AG04449 (cell line): ENCODE measurements around the gene HOXA11.

Experiments used
- CTCF ChIA-PET: fragments of 350-600 bp; formaldehyde crosslinking; extraction: SDS; loops from one replicate; lab custom pipeline; 2021; ENCODE audit warnings: antibody characterized with exemption; lab: Yijun Ruan, JAX
- POLR2A ChIA-PET: fragments of 400-600, 350-600 bp; formaldehyde crosslinking; extraction: SDS; loops from one replicate; lab custom pipeline; 2020; ENCODE audit warnings: antibody characterized with exemption, inconsistent platforms; lab: Yijun Ruan, JAX
- DNase-seq: peaks from one replicate; pipeline ENCODE4 v3.0.0-alpha.2; 2010; ENCODE audit warnings: low read depth, low spot score
- H3K4me3 ChIP-seq: 2 replicates; pipeline ENCODE4 v1.5.1; 2011; ENCODE audit warnings: low read depth, mild to moderate bottlenecking, control low read depth, low read length
- CTCF ChIP-seq: IDR thresholded peaks from one replicate; pipeline ENCODE4 v1.5.1; 2011; ENCODE audit warnings: mild to moderate bottlenecking, moderate library complexity, low read length, control low read depth, inconsistent platforms; ENCODE audit not compliant: insufficient read depth; ENCODE audit errors: missing control alignments

Gene HOXA11

GRCh38 chr7:27202862-27203134 is 17.8 kb upstream of the HOXA11 start:
- ChIA-PET CTCF (interaction anchor here (0.8 to 2.3 kb wide), 3 partner anchors 8 to 715 kb away, joined by 3 to 11 read pairs (median 5); no protein-coding TSS in a partner anchor), POLR2A (no interaction called here)
- H3K4me3 ChIP-seq: no peak overlapping the region
- TF ChIP-seq CTCF: no peak
- no peak for DNase-seq

DNA sequence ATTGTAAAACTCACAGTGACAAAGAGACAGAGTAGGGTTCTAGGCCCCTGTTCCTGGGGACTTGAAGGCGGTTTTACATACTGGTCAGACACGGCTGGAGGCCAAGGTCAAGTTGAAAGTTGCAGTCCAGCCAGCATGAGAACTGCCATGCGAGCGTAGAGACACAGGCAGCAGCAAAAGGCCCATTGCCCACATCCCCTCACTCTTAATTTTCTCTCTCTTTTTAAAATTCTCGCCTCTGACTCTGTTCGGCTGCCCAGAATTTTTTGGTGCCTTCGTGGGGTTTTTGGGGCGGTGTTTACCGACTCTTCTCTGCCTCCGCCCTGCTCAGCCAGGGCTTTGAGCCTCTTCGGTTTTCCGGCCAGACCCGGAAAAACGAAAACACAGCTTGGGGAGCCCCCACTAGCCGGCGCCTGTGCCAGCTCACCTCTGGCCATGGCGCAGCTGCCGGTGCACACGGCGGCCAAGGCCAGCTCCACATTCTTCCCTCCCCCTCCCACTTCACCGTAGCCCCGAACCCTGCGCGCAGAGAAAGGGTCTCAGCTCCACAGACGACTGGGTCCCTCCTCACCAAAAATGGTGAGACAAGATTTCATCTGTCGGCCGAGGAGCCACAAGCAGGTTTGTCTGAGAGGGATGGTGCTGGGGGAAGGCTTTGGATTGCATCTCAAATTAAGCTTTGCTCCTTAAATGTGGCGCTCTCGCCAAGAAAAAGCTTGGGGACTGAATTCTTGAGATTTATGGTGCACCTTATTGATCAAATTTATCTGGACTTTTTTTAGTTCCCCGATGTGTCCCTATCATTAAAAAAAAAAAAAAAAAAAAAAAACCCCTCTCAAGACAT is 17.2 kb upstream of the HOXA11 start:
- no peak for DNase-seq
- CTCF ChIA-PET: interaction anchor here (0.8 to 2.3 kb wide), 3 partner anchors 9 to 716 kb away, joined by 3 to 11 read pairs (median 5); no protein-coding TSS in a partner anchor
- TF ChIP-seq CTCF: no peak
- no peak overlapping the region for H3K4me3 ChIP-seq
- POLR2A ChIA-PET: no interaction called here

DNA sequence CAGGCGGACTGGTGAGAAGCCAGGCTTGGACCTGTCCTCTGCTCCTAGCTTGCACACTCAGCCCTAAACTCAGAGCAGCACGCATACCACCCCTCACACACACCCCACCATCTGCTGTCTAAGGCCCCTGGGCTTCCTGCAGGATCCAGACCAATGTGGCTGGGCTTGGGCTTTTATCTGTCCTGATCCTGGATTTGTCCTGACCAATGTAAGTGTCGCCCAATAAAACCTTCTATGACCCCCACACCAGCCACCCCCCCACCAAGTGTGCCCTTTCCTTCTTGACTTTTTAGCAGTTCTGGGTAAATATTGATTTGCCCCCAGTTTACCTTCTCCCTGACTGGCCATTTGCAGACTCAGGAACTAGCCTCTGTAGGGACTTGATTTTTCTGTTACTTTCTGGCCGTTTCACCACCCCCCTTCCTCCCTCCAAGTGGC is 16.6 kb upstream of the HOXA11 start:
- no peak for TF ChIP-seq CTCF
- POLR2A ChIA-PET: no interaction called here
- H3K4me3 ChIP-seq: no peak overlapping the region
- CTCF ChIA-PET: interaction anchor here (2.3 kb wide), 1 partner anchor 10 kb away, joined by 11 read pairs; no protein-coding TSS in a partner anchor
- DNase-seq: no peak

GRCh38 chr7:27200761-27201579 is 15.9 kb upstream of the HOXA11 start:
- ChIA-PET POLR2A (interaction anchor here (1.0 kb wide), 1 partner anchor 461 kb away, joined by 3 read pairs; no protein-coding TSS in a partner anchor), CTCF (interaction anchor here (2.2 to 2.3 kb wide), 2 partner anchors 10 kb away, joined by 11 to 14 read pairs; no protein-coding TSS in a partner anchor)
- DNase-seq: no peak
- TF ChIP-seq CTCF: no peak
- H3K4me3 ChIP-seq: peak overlapping the region; percentile 46

DNA sequence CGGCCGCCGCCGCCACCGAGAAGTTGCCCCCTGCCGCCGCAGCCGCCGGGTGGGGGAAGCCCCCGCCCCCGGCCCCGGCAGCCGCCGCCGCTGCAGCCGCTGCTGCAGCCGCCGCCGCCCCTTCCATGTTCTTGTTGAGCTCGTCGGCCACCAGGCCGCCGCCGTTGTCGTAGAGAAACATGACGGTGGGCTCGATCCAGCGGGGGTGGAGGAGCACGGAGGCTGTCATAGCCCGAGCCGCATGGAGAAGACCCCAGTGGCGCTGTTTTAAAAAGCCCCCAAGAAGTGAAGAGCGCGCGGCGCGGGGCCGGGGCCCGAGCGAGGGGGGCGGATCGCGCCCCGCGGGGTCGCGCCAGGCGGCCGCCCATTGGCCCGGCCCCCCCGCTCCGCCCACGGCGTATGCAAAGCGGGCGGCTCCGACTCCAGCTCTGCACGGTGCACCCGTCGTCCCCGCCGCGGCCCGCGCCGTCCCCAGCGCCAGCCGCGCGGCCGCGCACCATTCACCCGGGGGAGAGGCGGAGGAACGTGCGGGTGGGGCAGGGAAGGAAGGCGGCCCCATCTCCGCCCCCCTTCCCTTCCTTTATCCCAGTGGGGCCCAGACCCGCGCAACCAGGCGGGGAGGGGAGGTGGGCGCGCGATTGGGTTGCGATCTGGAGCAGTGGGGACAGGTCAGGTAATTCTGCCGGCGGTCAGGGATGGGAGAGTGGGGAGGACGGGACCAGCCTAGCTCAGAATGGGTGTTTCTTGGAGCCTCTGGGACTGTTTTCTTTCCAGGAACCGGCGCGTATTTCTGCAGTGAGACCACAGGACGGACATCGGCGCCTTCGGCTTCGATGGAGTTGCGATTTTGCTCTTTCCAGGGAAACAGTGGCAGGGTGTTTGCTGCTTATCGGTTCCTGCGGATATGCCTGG is 15.1 kb upstream of the HOXA11 start, which contains the start of gene HOXA13:
HOXA13 (minus strand) TSS at position 243 of the 912 bp plus-strand sequence; CDS start at position 229, 14 bp downstream.
- no peak for DNase-seq
- ChIA-PET CTCF (interaction anchor here (1.0 to 2.2 kb wide), 7 partner anchors 8 to 879 kb away, joined by 3 to 14 read pairs (median 5); partner anchors contain the start of gene HOXA10), POLR2A (interaction anchor here (1.0 kb wide), 1 partner anchor 462 kb away, joined by 3 read pairs; no protein-coding TSS in a partner anchor)
- no peak for TF ChIP-seq CTCF
- H3K4me3 ChIP-seq: peak within 1 kb of the TSS; percentile 60
